Stimulated activated memory B cell treated with anti-CD40 and anti-IgM and Interleukin-4, amounts not matched to agents 10 μg/mL and 1 μg/mL and 100 μg/mL, for 72 hours (primary cell): ENCODE results near the gene SPTBN4.
"Not testable (repeated sequence)": the region's sequence is repeated elsewhere in the genome, so short reads cannot be mapped to it uniquely, and the experiment has no call there.

Experiments
- ATAC-seq: fragments of 150-1000 bp; cut with Tn5 transposase; 2 replicates; pipeline ENCODE4 v1.10.0; 2021
- H3K27ac Mint-ChIP-seq: one replicate; pipeline ENCODE4 v1.8.0; 2022; ENCODE audit warnings: mild to moderate bottlenecking, mixed read lengths
- H3K27me3 Mint-ChIP-seq: one replicate; pipeline ENCODE4 v1.8.0; 2022; ENCODE audit warnings: mixed read lengths
- H3K36me3 Mint-ChIP-seq: one replicate; pipeline ENCODE4 v1.8.0; 2022; ENCODE audit warnings: mixed read lengths
- H3K4me1 Mint-ChIP-seq: one replicate; pipeline ENCODE4 v1.8.0; 2022; ENCODE audit warnings: mixed read lengths
- H3K4me3 Mint-ChIP-seq: one replicate; pipeline ENCODE4 v1.8.0; 2022; ENCODE audit warnings: mild to moderate bottlenecking, moderate library complexity, mixed read lengths
- H3K9me3 Mint-ChIP-seq: one replicate; pipeline ENCODE4 v1.8.0; 2022; ENCODE audit warnings: mixed read lengths

SPTBN4 gene

DNA sequence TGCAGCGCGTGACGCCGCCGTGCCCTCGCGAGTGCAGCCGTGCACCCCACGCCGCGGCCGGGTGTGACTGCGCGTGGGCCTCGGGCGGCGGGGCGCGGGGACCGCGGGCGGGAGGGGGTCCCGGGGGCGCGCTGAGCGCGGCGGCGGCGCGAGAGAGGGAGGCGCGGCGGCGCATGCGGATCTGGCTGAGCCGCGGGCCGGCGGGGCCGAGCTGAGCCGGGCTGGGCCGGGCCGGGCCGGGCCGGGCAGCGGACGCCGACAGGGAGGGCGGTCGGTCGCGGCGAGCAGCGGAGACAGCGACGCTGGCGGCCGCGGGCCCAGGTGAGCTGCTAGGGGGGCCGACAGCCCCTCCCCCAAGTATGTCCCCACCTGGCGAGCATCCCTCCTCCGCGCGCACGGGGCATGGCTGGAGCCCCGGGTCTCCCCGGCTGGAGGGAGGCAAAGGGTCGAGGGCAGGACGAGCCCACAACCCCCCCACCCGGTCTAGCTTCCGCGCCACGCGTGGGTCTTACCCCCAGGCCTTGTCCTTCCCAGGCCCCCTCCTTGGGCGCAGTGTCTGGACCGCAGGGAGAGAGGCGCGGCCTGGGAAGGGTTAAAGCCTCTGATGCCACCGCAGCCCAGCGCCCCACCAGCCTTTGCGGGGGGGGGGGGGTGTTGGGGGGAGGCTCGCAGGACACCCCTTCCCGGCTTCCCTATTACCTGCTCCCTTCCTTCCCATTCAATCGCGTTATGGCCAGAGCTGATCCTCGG lies at the start of gene SPTBN4:
Gene SPTBN4 (plus strand): TSS at position 17 of the 750 bp plus-strand sequence. CDS start 5,621 bp downstream, outside the sequence.
- no peaks in the 10 kb centered on the region for H3K36me3 Mint-ChIP-seq
- no peak for ATAC-seq
- peaks cover 35% of the 10 kb centered on the region for H3K27me3 Mint-ChIP-seq
- H3K4me1 Mint-ChIP-seq = peaks cover 35% of the 10 kb centered on the region
- peak within 1 kb of the TSS; percentile 82 for H3K27ac Mint-ChIP-seq
- no peaks in the 10 kb centered on the region for H3K9me3 Mint-ChIP-seq
- peak within 1 kb of the TSS; percentile 80 for H3K4me3 Mint-ChIP-seq

DNA sequence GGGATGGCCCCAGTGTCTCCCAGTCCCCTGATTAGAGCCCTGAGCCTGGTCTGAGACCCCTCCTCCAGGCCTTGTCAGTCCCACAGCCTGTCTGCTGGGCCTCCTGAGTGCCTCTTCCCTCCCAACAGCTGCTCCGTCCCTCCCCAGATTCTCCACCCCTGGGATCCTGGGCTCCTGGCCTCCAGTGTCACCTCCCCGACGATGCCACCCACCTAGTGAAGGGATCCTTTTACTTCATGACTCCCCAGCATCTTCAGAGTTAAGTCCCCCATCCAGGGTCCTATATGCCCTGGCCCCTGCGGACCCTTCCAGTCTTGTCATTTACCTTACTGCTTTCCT lies 49.2 kb upstream of the SPTBN4 start:
- no peaks in the 10 kb centered on the region for H3K36me3 Mint-ChIP-seq
- H3K4me1 Mint-ChIP-seq = peaks cover 19% of the 10 kb centered on the region
- H3K4me3 Mint-ChIP-seq = no peak overlapping the region
- H3K27me3 Mint-ChIP-seq = no peaks in the 10 kb centered on the region
- ATAC-seq = no peak
- H3K27ac Mint-ChIP-seq = peak overlapping the region; percentile 51
- H3K9me3 Mint-ChIP-seq = no peaks in the 10 kb centered on the region

DNA sequence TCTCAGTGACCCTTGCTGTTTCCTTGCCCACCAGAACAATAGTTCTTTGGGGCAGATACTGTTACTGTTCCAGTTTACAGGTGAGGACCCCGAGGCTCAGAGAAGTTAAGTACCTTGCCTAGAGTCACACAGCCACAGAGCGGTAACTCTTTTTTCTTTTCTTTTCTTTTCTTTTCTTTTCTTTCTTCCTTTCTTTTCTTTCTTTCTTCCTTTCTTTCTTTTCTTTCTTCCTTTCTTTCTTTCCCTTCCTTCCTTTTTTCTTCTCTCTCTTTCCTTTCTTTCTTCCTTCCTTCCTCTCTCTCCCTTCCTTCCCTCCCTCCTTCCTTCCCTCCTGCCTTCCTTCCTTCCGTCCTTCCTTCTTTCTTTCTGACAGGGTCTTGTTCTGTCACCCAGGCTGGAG lies 48.8 kb upstream of the SPTBN4 start:
- peak overlapping the region; percentile 51 for H3K27ac Mint-ChIP-seq
- peaks cover 19% of the 10 kb centered on the region for H3K4me1 Mint-ChIP-seq
- no peak for ATAC-seq
- no peaks in the 10 kb centered on the region for H3K36me3 Mint-ChIP-seq
- no peak overlapping the region for H3K4me3 Mint-ChIP-seq
- no peaks in the 10 kb centered on the region for H3K9me3 Mint-ChIP-seq
- no peaks in the 10 kb centered on the region for H3K27me3 Mint-ChIP-seq

DNA sequence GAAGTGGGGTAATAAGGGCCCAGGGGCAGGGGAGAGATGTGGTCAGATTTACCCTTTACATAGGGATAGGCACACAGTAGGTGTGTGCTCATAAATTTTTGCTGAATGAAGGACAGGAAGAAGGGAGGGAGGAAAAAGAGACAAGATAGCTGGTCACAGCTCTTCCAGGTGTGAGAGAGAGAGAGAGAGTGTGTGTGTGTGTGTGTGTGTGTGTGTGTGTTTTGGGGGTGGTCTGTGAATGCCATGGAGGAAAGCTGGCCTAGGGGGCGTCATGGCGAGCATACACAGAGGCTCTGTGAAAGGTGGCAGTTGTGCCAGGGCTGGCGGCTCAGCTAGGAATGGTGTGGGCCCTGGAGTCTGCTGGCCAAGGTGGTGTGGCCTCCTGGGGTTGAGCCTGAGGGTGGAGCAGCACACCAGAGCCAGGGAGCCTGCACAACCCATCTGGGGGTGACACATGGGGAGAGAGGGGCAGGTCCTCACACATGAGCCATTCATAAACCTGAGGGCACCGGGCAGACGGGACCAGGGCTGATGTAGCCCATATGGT lies 47.7 kb upstream of the SPTBN4 start:
- peaks cover 23% of the 10 kb centered on the region for H3K4me1 Mint-ChIP-seq
- no peaks in the 10 kb centered on the region for H3K27me3 Mint-ChIP-seq
- ATAC-seq = no peak
- no peaks in the 10 kb centered on the region for H3K36me3 Mint-ChIP-seq
- H3K27ac Mint-ChIP-seq = no peak overlapping the region
- no peak overlapping the region for H3K4me3 Mint-ChIP-seq
- no peaks in the 10 kb centered on the region for H3K9me3 Mint-ChIP-seq

DNA sequence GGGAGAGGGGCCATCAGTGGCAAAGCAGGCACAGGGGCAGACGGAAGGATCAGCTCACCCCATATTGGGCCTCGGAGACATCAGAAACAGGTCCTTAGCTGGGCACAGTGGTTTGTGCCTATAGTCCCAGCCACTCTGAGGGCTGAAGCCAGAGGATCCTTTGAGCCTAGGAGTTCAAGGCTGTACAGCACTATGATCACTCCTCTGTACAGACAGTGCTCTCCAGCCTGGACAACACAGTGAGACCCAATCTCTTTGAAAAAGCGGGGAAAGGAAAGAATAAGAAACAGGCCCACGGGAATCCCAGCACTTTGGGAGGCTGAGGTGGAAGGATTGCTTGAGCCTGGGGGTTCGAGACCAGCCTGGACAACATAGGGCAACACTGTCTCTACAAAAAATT lies 47.0 kb upstream of the SPTBN4 start:
- no peak overlapping the region for H3K27ac Mint-ChIP-seq
- ATAC-seq = no peak
- H3K9me3 Mint-ChIP-seq = no peaks in the 10 kb centered on the region
- no peaks in the 10 kb centered on the region for H3K27me3 Mint-ChIP-seq
- H3K36me3 Mint-ChIP-seq = no peaks in the 10 kb centered on the region
- peaks cover 29% of the 10 kb centered on the region for H3K4me1 Mint-ChIP-seq
- peak overlapping the region; percentile 14 for H3K4me3 Mint-ChIP-seq

DNA sequence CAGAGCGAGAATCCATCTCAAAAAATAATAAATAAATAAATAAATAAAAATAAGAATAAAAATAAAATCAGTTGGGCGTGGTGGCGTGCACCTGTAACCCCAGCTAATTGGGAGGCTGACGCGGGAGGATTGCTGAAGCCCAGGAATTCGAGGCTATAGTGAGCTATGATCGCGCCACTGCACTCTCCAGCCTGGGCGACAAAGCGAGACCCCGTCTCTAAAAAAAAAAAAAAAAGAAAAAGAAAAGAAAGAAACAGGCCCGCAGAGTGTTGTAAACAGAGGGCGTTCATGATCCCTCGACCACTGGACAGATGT lies 46.4 kb upstream of the SPTBN4 start:
- H3K4me1 Mint-ChIP-seq = peaks cover 32% of the 10 kb centered on the region

DNA sequence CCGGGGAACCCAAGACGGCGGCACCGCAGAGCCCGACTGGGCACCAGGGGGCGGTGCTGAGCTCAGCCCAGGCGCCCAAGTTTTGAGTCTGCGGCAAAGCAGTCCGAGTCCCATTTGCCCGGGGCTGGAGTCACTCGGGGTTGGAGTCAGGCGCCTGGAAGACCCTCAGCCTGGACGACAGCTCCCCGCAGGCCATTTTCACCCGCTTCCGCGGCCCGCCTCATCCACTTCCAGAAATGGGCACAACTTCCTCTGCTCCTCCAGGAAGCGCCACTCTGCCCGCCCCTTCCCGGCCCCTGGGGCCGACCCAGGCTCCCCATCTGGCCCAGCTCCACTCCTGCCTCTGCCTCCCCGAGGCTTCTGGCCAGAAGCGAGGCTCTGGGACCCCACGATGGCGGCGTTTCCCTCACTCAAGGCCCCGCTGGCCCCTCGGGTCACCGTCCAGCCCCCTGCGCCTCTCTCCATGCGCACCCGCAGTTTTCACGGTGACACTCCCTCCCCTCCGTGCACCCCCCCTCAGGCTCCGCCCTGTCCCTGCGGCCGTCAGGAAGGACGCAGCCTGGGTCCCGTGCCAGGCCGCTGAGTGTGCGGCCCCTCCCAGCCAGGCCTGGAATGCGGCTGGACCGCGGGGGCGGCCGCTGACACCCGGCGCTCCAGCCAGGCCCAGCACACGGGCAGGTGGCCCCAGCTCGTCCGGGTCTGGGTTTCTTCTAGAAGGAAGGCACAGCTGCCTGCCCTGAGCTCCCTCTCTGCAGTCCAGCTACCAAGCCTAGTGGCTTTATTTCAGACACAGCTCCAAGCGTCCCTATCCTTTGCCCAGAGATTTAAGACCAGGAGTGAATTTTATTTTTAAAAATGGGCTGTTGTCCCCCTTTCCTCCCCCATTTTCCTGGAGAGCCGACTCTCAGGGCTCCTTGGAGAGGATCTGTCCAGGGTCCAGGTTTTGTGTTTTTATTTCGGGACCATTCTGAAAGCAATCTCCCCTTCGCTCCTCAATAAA lies 45.7 kb upstream of the SPTBN4 start:
- Mint-ChIP-seq H3K4me1 (peaks cover 33% of the 10 kb centered on the region), H3K27ac (peak overlapping the region; percentile 89), H3K27me3 (no peaks in the 10 kb centered on the region), H3K4me3 (peak overlapping the region; percentile 84), H3K9me3 (no peaks in the 10 kb centered on the region), H3K36me3 (no peaks in the 10 kb centered on the region)
- peak; percentile 72 for ATAC-seq

More for the DNA sequence above, 46.4 kb upstream of the SPTBN4 start:
- Mint-ChIP-seq H3K27ac (peak overlapping the region; percentile 89), H3K36me3 (no peaks in the 10 kb centered on the region), H3K27me3 (no peaks in the 10 kb centered on the region), H3K9me3 (no peaks in the 10 kb centered on the region), H3K4me3 (peak overlapping the region; percentile 84)
- ATAC-seq = no peak

DNA sequence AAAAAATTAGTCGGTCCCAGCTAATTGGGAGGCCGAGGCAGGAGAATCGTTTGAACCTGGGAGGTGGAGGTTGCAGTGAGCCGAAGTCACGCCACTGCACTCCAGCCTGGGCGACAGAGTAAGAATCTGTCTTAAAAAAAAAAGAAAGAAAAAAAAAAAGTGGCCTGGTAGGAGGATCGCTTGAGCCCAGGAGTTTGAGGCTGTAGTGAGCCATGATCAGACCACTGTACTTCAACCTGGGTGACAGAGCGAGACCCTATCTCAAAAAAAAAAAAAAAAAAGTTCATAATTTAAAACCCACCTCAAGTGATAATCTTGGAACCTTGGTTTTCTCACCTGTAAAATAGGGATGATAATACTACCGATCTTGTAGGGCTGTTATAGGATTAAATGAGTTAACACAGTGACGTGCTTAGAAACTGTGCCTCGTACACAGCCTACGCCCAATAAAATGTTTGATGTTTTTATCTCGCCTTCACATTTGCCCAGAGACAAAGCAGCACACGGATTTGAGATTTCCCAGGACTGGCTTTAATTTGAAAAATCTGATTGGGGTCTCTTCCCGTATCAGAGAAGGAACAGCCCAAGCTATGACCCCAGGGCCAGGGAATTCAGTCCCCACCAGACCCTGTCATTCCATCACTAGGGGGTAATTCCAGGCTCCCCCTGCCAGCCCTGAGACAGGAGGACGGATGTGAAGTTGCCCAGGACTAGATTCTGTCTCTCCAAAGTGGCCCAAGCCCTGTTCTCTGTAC lies 44.6 kb upstream of the SPTBN4 start:
- Mint-ChIP-seq H3K4me1 (peaks cover 32% of the 10 kb centered on the region), H3K9me3 (no peaks in the 10 kb centered on the region), H3K36me3 (no peaks in the 10 kb centered on the region), H3K27me3 (no peaks in the 10 kb centered on the region), H3K4me3 (no peak overlapping the region), H3K27ac (peak overlapping the region; percentile 22)
- ATAC-seq = no peak

DNA sequence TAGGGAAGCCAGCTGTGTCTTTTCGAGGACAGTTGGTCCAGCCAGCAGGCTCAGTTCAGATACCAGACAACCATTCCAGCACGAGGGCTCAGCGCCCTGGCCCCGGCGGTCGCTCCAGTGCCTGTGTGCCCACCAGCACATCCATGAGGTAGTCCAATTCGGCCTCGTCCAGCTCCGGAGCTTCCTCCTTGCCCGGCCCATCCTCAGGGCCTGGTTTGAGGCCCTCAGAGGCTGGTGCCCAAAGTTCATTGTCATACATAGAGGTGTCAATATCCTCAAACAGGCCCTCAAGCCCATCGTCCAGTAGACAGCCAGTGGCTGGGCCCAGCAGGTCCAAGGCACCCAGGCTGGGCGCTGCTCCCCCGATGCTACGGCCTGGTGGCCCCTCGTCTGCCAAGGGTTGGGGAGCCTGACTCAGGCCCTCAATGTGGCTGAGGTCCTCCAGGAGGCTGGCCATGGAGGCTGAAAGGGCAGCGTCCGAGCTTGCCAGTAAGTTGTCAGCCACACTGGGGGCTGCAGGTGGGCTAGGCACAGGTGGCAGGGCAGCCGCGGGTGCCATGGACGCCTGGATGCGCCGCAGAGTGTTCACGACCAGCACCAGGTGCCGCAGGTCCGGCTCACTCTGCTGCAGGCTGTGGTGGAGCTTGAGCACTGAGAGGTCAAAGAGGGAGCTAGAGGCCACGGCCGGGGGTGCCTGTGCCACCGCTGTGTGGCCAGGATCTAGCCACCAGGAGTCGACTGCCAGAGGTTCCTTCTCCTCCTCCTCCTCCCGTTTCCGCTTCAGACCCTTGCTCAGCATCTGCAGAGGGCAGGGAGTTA lies 43.8 kb upstream of the SPTBN4 start:
- H3K27ac Mint-ChIP-seq = peak overlapping the region; percentile 22
- no peaks in the 10 kb centered on the region for H3K27me3 Mint-ChIP-seq
- H3K4me3 Mint-ChIP-seq = no peak overlapping the region
- no peak for ATAC-seq
- H3K9me3 Mint-ChIP-seq = no peaks in the 10 kb centered on the region
- no peaks in the 10 kb centered on the region for H3K36me3 Mint-ChIP-seq
- peaks cover 24% of the 10 kb centered on the region for H3K4me1 Mint-ChIP-seq

DNA sequence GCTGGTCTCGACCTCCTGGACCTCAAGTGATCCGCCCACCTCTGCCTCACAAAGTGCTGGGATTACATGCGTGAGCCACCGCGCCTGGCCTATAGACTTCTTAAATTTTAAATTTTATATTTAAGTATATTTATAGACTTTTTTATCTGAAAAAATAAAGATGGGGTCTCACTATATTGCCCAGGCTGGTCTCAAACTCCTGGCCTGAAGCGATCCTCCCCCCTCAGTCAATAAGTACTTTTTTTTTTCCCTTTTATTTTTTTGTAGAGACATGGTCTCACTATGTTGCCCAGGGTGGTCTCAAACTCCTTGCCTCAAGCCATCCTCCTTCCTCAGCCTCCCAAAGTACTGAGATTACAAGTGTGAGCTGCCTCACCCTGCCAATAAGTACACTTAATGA lies 42.9 kb upstream of the SPTBN4 start:
- no peaks in the 10 kb centered on the region for H3K9me3 Mint-ChIP-seq
- peaks cover 20% of the 10 kb centered on the region for H3K4me1 Mint-ChIP-seq
- H3K4me3 Mint-ChIP-seq = no peak overlapping the region
- no peaks in the 10 kb centered on the region for H3K36me3 Mint-ChIP-seq
- H3K27ac Mint-ChIP-seq = peak overlapping the region; percentile 93
- no peaks in the 10 kb centered on the region for H3K27me3 Mint-ChIP-seq
- ATAC-seq = no peak

DNA sequence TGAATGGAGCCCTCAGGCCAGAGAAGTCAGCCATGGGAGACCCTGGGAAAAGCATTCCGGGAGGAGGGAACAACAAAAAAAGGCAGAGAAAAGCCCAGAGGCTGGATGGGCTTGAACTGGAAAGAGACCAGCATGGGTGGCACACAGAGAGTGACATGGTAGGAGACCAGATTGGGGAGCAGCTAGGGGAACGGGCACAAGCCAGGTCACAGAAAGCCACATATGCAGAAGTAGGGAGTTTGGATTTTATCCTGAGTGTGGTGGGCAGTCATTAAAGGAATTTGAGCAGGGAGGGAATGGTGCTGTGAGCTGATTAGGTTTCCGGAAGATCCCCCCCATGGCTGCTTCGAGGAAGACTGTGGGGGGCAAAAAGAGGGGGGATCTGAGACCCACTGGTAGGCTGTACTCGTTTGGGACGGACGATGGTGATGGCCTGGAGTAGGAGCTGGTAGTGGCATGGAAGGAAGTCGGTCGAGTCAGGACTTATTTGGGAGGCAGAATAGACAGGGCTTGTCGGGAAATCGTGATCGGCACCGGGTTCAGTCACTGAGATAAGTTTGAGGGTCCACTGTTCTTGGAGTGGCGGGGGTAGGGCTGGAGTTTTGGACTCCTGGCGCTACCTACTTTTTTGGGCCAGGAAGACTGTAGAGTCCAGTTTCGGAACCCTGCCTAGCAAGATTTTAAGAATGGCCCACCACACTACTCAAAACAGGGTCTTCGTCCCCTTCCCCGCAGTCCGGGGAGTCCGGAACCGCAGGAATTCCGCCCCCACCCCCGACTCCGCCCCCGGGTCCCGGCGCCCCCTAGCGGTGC lies 42.0 kb upstream of the SPTBN4 start:
- Mint-ChIP-seq H3K4me3 (peak overlapping the region; percentile 86), H3K36me3 (no peaks in the 10 kb centered on the region), H3K4me1 (peaks cover 20% of the 10 kb centered on the region), H3K27ac (peak overlapping the region; percentile 93), H3K9me3 (no peaks in the 10 kb centered on the region), H3K27me3 (no peaks in the 10 kb centered on the region)
- no peak for ATAC-seq

DNA sequence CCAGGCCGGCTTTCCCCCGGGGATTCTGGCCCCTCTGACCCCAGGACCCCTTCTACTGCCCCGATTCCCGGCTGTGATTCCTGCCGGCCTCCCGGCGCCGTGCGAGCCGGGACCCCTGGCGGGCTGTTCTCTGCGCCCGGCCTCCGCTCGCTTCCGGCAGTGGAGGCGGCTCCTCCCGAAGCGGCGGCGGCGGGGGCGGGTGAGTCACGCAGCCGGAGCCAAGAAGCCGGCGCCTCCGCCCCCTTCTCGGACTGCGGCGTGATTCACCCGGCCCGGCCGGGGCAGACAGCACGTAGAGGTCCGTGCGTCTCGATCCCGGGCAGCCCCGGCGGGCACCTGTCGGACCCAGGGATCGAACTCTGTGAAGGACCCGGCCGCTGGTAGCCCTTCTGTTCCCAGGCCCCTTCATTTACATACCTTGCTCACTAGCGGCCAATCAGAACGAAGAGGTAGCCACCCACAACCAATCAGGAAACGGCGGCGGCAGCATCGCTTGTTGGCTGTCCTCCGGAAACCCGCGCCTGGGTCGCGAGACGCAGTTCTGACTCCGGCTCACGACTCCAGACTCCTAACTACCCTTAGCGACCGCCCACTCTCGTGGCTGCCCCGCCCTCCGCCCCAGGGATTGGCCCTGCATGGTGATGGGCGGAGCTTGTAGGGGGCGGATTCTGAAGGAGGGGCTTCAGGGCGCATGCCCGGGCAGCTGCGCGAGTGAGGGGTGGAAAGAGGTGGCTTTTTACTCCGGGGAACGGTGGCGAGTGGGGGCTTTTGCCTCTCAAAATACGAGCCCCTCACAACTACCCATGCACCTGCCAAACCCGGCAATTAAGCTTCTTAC lies 41.1 kb upstream of the SPTBN4 start, which contains the start of gene SERTAD1:
Gene SERTAD1 (minus strand): TSS at position 543 of the 838 bp plus-strand sequence. CDS start 2,446 bp downstream, outside the sequence.
- no peaks in the 10 kb centered on the region for H3K36me3 Mint-ChIP-seq
- H3K9me3 Mint-ChIP-seq = no peaks in the 10 kb centered on the region
- H3K27ac Mint-ChIP-seq = peak within 1 kb of the TSS; percentile 93
- H3K4me1 Mint-ChIP-seq = peaks cover 20% of the 10 kb centered on the region
- peak; percentile 95 for ATAC-seq
- no peaks in the 10 kb centered on the region for H3K27me3 Mint-ChIP-seq
- H3K4me3 Mint-ChIP-seq = peak within 1 kb of the TSS; percentile 86

DNA sequence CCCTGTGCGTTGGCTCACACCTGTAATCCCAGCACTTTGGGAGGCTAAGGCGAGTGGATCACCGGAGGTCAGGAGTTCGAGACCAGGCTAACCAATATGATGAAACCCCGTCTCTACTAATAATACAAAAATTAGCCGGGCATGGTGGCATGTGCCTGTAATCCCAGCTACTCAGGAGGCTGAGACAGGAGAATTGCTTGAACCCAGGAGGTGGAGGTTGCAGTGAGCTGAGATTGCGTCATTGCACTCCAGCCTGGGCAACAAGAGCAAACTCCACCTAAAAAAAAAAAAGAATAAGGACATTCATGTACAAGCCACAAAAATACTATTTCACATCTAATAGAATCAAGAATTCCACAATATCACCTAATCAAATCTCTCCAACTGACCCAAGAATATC lies 38.6 kb upstream of the SPTBN4 start:
- H3K4me1 Mint-ChIP-seq = peaks cover 23% of the 10 kb centered on the region
- H3K27ac Mint-ChIP-seq, H3K4me3 Mint-ChIP-seq, H3K9me3 Mint-ChIP-seq, H3K36me3 Mint-ChIP-seq, ATAC-seq, H3K27me3 Mint-ChIP-seq: not testable (repeated sequence)
